K562 treated with DMSO at 1 percent for 48 hours (cell line): ENCODE results near the gene NEXMIF. TPM values are rescaled to one million over a fixed set of nuclear protein-coding genes. Genes with fewer than 3 reads are reported as not detected.

ENCODE experiments used
- total RNA-seq: library from RNA; unstranded; fragments of 300-600 nt; gene quantifications from 2 replicates; pipeline ENCODE4 v1.2.3, GENCODE V29; 2022; ENCODE audit warnings: low replicate concordance; ENCODE audit errors: extremely low read depth

NEXMIF gene
- not detected in 2 replicates for total RNA-seq

DNA sequence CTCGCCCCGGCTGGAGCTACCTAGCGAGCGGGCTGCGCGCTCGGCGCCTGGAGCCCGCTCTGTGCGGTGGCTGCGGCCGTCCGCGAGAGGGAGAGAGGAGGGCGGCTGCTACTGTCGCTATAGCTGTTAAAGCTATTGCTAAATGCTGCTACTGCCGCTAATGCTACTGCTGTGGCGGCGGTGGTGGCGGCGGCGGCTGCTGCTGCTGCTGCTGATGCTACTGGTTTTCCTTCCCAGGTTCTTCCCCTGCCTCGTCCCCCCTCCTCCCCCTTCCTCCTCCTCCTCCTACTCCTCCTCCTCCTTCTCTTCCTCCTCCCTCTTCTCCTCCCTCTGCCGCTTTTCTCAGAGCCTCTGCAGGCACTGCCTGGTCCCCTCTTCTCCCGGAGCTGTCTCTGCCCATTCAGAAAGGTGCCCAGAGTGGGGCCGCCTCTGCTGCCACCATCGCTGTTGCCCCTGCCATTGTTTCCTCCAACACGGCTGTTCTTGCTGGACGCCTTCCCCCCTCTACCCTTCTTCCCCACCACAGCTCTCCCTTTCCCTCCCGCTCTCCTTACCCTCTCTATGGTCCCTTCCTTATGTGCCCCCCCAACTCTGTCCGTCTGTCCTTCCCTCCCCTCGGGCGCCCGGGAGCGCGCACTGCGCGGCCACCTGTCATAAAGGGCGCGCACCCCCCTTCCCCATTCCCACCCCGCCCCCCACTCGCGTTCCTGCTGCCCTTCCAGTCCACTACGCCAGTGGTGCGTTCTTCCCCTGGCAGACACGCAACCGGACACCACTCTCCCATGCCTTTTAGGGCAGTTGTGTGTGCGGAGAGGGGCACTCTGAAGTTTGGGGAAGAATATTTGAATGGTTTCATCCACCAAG, at the start of gene NEXMIF:
Gene NEXMIF, minus strand, starts transcription at position 228 of the 864 bp plus-strand sequence.

Other genes with a start within 250 kb of the NEXMIF start
- gene ABCB7, start 230.8 kb upstream of the NEXMIF start, total RNA-seq = not detected in 2 replicates